Measurements from ENCODE around the gene DAAM1. TPM values are rescaled to one million over a fixed set of nuclear protein-coding genes. Genes with fewer than 3 reads are reported as not detected.
A peak's percentile ranks its signal among the peaks of the same experiment; 100 is the strongest.

Gene DAAM1
- total RNA-seq, 2 donors from 2014 or later, result 61.4 to 67.0 TPM

GRCh38 chr14:59283361-59283760 lies 94.9 kb downstream of the DAAM1 start:
- no peaks in the 10 kb centered on the region for H3K9me3 ChIP-seq
- H3K36me3 ChIP-seq, result no peaks in the 10 kb centered on the region
- no peak overlapping the region for H3K4me3 ChIP-seq
- H3K4me1 ChIP-seq, result peaks cover 0 to 33% of the 10 kb centered on the region in 2 donors
- H3K27me3 ChIP-seq, result no peaks in the 10 kb centered on the region
- DNase-seq (ENCODE audit: low spot score), result no peak
- no peak overlapping the region for H3K27ac ChIP-seq
- no peak for TF ChIP-seq CTCF (IDR thresholded peaks at IDR 0.05)

GRCh38 chr14:59284059-59284458 lies 95.6 kb downstream of the DAAM1 start:
- Histone ChIP-seq H3K4me1 (peaks cover 0 to 32% of the 10 kb centered on the region in 2 donors), H3K9me3 (no peaks in the 10 kb centered on the region), H3K27ac (no peak overlapping the region), H3K36me3 (no peaks in the 10 kb centered on the region), H3K4me3 (no peak overlapping the region), H3K27me3 (no peaks in the 10 kb centered on the region)
- no peak for DNase-seq (ENCODE audit: low spot score)
- TF ChIP-seq CTCF (IDR thresholded peaks at IDR 0.05), result no peak

GRCh38 chr14:59292028-59292427 lies 103.6 kb downstream of the DAAM1 start:
- TF ChIP-seq CTCF (IDR thresholded peaks at IDR 0.05), result no peak
- Histone ChIP-seq H3K9me3 (no peaks in the 10 kb centered on the region), H3K4me1 (peaks cover 0 to 45% of the 10 kb centered on the region in 2 donors), H3K36me3 (peaks cover 20% of the 10 kb centered on the region), H3K27me3 (no peaks in the 10 kb centered on the region), H3K4me3 (no peak overlapping the region), H3K27ac (no peak overlapping the region)
- no peak for DNase-seq (ENCODE audit: low spot score)

- no peak for TF ChIP-seq CTCF (IDR thresholded peaks at IDR 0.05)
- Histone ChIP-seq H3K36me3 (peaks cover 20% of the 10 kb centered on the region), H3K9me3 (no peaks in the 10 kb centered on the region), H3K27me3 (no peaks in the 10 kb centered on the region), H3K4me3 (no peak overlapping the region), H3K27ac (peak overlapping the region in 1 of 2 donors; percentile 73), H3K4me1 (peaks cover 0 to 49% of the 10 kb centered on the region in 2 donors)
- no peak for DNase-seq (ENCODE audit: low spot score)
Measured at GRCh38 chr14:59292921-59293534, 104.6 kb downstream of the DAAM1 start.

- DNase-seq (ENCODE audit: low spot score), result peak; percentile 80
- Histone ChIP-seq H3K4me1 (peaks cover 0 to 49% of the 10 kb centered on the region in 2 donors), H3K36me3 (peaks cover 20% of the 10 kb centered on the region), H3K9me3 (no peaks in the 10 kb centered on the region), H3K27me3 (no peaks in the 10 kb centered on the region), H3K4me3 (no peak overlapping the region), H3K27ac (peak overlapping the region; percentile 32 to 73)
- TF ChIP-seq CTCF (IDR thresholded peaks at IDR 0.05), result no peak
Measured at GRCh38 chr14:59293935-59294661, 105.6 kb downstream of the DAAM1 start.

Data from right atrium auricular region (tissue), 2 donors.